HG03175 (cell line): ENCODE measurements around the gene CFAP61.

Source experiments
- ATAC-seq: cut with Tn5 transposase; IDR thresholded peaks from one replicate; pipeline ENCODE4 v1.9.1; 2021; ENCODE audit warnings: mild to moderate bottlenecking, moderate library complexity; ENCODE audit not compliant: unreplicated experiment

The CFAP61 gene

GRCh38 chr20:20386192-20386591, 333.9 kb downstream of the CFAP61 start:
- ATAC-seq = no peak

DNA sequence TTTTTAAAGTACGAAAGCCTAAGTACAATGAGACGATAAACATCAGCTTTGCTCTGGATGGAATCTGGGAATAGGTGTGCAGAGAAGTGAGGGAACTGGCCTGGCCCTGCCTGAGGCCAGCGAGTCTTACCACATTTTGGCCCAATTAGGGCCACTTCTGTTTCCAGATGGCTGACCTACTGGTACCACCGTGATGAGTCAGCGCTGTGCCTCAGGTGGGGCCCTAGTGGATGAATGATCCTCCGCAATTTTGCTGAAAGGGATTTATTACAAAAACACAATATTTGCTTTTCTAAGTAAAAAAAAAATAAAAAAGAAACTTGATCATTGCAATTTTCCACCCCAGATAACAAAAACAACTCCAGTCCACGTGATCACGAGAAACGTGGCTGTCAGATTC, 338.1 kb downstream of the CFAP61 start:
- ATAC-seq = no peak

GRCh38 chr20:20391115-20391514, 338.8 kb downstream of the CFAP61 start:
- ATAC-seq = no peak

- ATAC-seq = no peak
Measured at GRCh38 chr20:20391766-20392165, 339.4 kb downstream of the CFAP61 start.

DNA sequence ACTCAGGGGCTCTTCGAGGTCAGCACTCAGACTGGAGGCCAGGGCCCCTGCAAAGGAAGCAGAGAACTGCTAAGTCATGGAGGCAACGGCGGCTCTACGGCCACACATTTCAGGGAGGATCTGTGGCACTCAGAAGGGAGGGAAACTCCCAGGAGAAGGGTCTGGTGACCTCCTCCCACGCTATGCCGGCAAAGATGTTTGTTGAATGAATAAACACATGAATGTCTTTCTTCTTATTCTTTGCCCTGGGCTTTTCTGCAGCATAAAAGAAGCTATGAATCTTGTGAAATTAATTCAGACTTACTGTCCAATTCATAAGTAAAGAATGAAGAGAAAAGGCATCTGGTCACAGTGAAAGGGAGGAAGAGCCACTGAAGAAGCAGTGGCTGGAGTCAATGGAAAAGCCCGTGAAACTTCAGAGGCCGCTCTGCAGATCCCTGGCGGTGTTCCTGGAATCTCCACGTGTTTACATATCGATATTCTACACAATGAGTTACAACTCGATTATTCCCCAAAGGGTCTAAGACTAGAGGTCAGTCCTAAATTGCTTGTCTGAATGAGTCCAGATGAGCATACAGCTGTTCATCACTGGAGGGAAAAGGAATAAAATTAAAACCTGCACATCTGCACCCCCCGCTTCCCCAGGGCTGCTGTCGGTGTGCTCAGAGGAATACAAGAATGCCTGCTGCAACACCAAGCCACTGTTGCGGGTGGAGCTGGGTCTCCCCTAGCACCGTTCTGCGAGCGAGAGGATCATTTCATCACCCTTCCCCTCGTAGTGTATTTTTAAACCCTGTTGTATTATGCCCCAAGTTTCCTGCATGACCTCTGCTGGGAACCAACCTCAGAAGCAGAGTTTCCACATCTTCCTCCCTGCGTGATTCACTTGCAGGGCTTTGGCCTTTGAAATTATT, 341.1 kb downstream of the CFAP61 start:
- ATAC-seq = no peak

DNA sequence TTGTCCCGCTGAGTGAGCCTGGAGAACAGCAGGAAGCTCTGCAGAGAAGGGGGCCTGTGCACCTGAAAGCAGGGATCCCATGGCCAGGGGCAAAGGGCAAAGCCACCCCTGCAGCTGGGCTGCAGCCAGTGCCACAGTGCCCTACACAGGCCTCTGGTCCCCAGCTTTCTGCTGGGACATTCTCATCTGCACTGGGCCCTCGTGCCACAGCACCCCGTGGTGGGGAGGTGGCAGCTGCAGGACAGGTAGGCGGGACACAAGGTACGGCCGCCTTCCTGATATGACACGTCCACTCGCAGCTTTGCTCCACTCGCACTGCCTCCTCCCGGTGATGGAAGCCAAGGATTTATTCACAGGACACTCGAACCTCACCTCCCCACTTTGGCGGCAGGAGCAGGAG, 342.8 kb downstream of the CFAP61 start:
- ATAC-seq = no peak

DNA sequence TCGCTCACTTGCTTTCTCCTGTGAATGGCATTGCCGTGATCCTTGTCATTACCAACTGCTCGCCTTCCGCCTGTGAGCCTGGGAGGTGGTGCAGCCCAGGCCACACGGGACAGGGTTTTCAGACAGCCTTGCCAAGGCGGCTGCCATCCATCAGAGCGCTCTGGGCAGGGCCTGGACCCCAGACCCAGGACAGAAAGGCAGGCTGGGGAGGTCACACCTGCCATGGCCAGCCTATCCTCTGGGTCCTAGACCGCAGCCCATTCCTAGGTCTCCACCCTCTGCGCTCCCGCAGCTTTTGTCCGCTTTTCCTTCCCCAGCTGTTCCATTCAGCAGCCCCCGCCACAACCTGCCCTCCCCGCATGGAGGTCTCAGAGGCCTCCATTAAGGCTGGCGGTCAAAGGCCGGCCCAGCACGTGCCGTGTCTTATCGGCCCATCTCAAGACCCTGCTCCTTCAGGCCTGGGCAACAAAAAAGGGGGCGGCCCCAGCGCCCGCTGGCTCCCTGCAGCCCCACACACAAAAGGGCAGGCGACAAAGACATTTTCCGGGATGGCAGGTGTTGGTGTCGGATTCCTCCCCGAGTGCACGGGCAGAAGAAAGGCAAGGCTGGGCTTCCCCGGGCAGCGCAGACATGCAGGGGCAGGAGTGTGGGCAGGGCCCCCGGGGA, 343.7 kb downstream of the CFAP61 start:
- ATAC-seq = no peak

- no peak for ATAC-seq
Measured at GRCh38 chr20:20396794-20397193, 344.5 kb downstream of the CFAP61 start.

- no peak for ATAC-seq
Measured at GRCh38 chr20:20398123-20398522, 345.8 kb downstream of the CFAP61 start.

DNA sequence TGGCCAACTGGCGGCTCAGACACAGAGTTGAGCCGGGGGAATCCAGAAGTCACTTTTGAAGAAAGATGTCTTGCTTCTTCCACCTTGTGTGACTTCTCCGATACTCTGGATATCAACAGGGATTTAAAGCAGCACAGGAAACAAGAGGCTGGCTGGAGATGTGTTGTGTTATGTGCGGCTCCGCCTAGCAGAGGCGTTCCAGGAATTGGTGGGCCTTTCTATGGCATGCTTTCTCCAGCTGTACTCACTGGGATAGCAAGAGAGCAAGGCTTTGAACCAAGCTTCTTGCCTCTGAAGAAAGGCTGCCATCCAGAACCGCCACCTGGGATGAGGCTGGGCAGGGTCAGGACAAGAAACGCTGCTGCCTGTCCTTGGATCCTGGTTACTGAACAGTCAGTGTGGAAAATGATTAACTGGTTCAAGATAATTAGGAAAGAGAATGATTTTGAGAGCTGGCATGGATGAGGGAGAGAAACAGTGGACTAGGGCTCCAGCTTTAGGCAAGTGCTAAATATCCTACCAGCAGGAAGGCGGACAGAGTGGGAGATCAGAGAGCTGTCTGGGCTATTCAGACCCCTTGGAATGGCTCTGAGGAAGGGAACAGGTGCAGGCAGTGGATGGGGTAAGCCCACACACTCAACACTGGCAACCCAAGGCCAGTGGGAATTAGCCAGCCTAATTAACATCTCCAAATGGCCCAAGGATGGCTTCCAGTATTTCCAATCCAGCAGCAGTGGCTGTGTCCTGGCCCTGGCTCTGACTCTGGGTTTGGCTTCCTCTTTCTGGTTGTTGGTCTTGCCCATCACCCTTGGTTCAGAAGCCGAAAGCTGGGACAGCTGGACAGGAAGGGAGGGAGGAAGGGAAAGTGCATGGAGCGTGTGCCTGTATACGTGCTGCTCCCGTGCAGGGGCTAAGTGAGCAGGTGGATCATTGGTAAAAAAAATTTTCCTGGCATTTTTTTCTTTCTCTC, 347.5 kb downstream of the CFAP61 start:
- ATAC-seq = no peak

GRCh38 chr20:20401991-20402390, 349.7 kb downstream of the CFAP61 start:
- ATAC-seq = no peak

DNA sequence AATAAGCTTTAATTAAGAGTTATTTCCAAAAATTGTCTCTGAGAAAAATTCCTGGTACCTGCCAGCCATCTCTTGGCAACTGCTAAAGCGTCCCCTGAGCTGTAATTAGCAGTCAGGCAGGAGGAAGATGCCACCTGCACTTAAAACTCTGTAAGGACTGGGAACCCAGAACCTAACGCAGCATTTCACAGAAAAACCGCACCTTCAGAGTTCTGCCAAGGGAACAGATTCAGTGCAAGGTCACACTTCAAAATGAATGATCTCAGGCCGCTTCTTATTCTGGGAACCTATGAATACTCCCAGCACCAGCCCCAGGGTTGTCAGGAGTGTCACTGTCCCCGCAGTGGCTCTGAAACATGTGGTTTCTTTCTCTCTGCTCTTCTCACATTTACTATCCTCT, 352.3 kb downstream of the CFAP61 start:
- ATAC-seq = no peak

DNA sequence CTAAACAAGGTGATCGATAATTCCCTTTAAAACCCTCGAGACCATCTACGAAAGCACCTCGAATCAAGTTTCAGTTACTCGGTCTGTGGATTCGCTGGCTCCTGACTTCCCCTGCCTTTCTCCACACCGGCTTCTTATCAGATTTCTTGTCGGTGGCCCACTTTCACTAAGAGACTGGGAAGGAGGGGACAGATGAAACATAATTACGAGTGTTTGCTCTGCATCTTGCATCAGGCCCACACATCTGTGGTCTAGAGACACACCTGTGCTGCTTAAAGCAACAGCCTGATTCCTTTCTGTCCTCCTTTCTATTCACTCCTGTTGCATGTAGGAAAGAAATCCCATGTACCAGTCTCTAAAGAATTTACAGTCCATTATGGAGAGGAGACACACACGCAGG, 353.3 kb downstream of the CFAP61 start:
- no peak for ATAC-seq

DNA sequence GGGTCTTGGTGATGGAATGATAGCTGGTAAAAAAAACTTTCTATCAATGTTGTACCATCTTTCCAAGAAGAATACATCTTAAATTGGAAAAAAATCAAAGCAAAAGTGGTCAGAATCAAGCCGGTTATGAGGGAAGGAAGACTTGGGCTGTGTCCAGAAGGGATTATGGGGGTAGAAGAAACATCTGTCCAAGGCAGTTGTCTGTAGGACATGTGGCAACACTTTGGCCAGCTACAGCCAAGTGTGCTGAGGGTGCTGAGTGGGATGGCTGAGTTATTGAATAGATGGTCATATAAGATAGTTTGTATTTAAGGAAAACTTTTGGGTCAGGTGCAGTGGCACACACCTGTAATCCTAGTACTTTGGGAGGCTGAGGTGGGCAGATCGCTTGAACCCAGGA, 354.0 kb downstream of the CFAP61 start:
- no peak for ATAC-seq

GRCh38 chr20:20407891-20408805, 355.8 kb downstream of the CFAP61 start:
- ATAC-seq = no peak

GRCh38 chr20:20409331-20409730, 357.0 kb downstream of the CFAP61 start:
- ATAC-seq = no peak
